ENCODE measurements around the gene FHIT.

Gene FHIT

DNA sequence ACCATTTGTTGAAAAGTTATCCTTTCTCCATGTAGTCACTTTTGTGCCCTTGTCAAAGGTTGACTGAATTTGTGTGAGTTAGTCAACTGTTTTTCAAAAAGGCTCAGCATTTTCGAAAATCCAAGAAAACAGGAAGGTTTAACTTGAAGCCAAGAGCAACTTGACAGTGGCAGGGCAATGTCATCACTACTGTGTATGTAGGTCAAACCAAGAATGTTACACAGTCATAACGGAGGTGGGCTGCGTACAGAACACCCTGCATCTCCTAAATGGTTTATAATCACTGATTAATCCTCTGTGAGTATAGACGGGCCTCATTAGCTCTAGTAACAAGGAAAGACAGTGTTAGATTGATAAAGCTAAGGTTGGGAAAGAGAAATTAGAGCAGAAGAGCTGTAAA lies 1064.9 kb downstream of the FHIT start:
- Histone ChIP-seq H3K4me1 (no peaks in the 10 kb centered on the region), H3K9me3 (ENCODE audit: control insufficient read depth, low read length) (no peaks in the 10 kb centered on the region), H3K4me2 (ENCODE audit: low read length) (no peak overlapping the region), H3K36me3 (ENCODE audit: control insufficient read depth, insufficient read depth, low read length) (no peaks in the 10 kb centered on the region), H3K4me3 (ENCODE audit: low read depth, low read length) (no peak overlapping the region), H3K27ac (no peak overlapping the region), H3K79me2 (no peaks in the 10 kb centered on the region), H3K27me3 (ENCODE audit: control insufficient read depth, insufficient read depth, low read length) (no peaks in the 10 kb centered on the region), H2AFZ (no peak overlapping the region), H3K9ac (no peak overlapping the region)
- TF ChIP-seq, protein P1, sequence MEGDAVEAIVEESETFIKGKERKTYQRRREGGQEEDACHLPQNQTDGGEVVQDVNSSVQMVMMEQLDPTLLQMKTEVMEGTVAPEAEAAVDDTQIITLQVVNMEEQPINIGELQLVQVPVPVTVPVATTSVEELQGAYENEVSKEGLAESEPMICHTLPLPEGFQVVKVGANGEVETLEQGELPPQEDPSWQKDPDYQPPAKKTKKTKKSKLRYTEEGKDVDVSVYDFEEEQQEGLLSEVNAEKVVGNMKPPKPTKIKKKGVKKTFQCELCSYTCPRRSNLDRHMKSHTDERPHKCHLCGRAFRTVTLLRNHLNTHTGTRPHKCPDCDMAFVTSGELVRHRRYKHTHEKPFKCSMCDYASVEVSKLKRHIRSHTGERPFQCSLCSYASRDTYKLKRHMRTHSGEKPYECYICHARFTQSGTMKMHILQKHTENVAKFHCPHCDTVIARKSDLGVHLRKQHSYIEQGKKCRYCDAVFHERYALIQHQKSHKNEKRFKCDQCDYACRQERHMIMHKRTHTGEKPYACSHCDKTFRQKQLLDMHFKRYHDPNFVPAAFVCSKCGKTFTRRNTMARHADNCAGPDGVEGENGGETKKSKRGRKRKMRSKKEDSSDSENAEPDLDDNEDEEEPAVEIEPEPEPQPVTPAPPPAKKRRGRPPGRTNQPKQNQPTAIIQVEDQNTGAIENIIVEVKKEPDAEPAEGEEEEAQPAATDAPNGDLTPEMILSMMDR (IDR thresholded peaks at IDR 0.05): no peak

DNA sequence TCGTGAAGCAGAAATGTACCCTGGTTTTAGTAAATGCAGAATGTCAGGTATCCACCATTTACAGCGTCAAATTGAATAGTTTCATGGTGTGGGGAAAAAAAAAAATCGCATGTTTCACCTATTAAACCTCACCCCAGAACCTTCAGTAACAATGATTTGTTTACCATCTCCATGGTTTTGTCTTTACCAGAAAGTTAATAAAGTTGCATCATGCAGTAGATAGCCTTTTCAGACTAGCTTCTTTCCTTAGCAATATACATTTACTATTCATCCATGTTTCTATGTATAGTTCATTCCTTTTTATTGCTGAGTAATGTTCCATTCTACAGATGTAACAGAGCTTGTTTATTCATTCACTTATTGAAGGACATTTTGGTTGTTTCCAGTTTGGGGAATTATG lies 1066.1 kb downstream of the FHIT start:
- H3K36me3 ChIP-seq (ENCODE audit: control insufficient read depth, insufficient read depth, low read length): no peaks in the 10 kb centered on the region
- H3K9ac ChIP-seq: no peak overlapping the region
- no peak overlapping the region for H2AFZ ChIP-seq
- H3K4me2 ChIP-seq (ENCODE audit: low read length): no peak overlapping the region
- H3K27ac ChIP-seq: no peak overlapping the region
- no peaks in the 10 kb centered on the region for H3K79me2 ChIP-seq
- no peak overlapping the region for H3K4me3 ChIP-seq (ENCODE audit: low read depth, low read length)
- H3K27me3 ChIP-seq (ENCODE audit: control insufficient read depth, insufficient read depth, low read length): no peaks in the 10 kb centered on the region
- TF ChIP-seq, protein P1 (IDR thresholded peaks at IDR 0.05): no peak
- no peaks in the 10 kb centered on the region for H3K4me1 ChIP-seq
- H3K9me3 ChIP-seq (ENCODE audit: control insufficient read depth, low read length): no peaks in the 10 kb centered on the region

DNA sequence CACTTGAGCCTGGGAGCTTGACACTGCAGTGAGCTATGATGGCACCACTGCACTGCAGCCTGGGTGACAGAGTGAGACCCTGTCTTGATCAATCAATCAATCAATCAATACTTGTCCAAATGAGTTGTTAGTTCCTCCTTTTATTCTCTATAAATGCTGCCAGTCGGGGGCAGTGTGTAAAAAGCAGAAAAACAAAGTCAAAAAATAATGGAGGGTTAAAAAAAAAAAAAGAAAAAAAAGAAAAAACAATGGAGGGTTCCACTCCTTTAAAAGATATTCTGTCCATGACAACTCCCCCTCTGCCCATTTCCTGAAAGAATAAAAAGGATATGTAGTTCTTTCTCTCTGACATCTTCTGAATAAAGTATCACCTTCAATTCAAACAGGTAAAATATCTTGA lies 1068.6 kb downstream of the FHIT start:
- H3K36me3 ChIP-seq (ENCODE audit: control insufficient read depth, insufficient read depth, low read length): no peaks in the 10 kb centered on the region
- no peaks in the 10 kb centered on the region for H3K9me3 ChIP-seq (ENCODE audit: control insufficient read depth, low read length)
- H2AFZ ChIP-seq: no peak overlapping the region
- no peak overlapping the region for H3K4me2 ChIP-seq (ENCODE audit: low read length)
- H3K27ac ChIP-seq: no peak overlapping the region
- no peak overlapping the region for H3K9ac ChIP-seq
- H3K79me2 ChIP-seq: no peaks in the 10 kb centered on the region
- H3K4me1 ChIP-seq: no peaks in the 10 kb centered on the region
- TF ChIP-seq, protein P1 (IDR thresholded peaks at IDR 0.05): no peak
- no peak overlapping the region for H3K4me3 ChIP-seq (ENCODE audit: low read depth, low read length)
- no peaks in the 10 kb centered on the region for H3K27me3 ChIP-seq (ENCODE audit: control insufficient read depth, insufficient read depth, low read length)

DNA sequence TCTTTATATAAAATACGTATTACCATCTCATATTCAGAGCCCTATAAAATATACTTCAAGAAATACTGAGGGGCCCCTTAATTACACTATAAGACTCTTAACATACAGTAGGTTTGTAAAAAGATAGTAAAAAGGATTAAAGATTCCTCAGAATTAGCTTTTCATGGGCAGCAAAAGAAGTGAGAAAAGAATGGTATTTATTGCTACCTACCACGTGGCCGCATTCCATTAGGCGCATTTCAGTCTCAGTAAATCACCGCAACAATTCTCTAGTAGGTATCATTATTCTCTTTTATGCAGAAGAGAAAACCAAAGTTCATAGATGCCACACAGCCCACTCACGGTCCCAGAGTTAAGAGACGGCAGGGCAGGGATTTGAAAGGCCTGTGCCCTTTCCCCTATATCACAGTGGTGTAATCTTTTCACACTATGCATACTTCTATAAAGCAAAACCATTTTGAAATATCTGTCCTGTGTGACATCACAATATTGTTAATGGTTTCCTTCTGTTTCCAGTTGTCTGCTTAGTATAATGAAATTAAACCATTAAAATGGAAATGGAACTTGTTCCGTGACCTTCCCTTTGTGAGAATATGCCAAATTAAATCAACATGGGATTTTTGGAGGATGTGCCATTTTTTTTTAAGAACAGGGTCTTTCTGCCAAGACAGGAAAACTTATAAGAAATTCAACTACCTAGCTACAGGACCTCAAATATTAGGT lies 1072.2 kb downstream of the FHIT start:
- H3K4me2 ChIP-seq (ENCODE audit: low read length): no peak overlapping the region

More for the DNA sequence above, 1072.2 kb downstream of the FHIT start:
- H3K9ac ChIP-seq: no peak overlapping the region
- TF ChIP-seq, protein P1 (IDR thresholded peaks at IDR 0.05): no peak
- no peaks in the 10 kb centered on the region for H3K79me2 ChIP-seq
- H3K27ac ChIP-seq: no peak overlapping the region
- no peaks in the 10 kb centered on the region for H3K4me1 ChIP-seq
- H3K36me3 ChIP-seq (ENCODE audit: control insufficient read depth, insufficient read depth, low read length): no peaks in the 10 kb centered on the region
- H2AFZ ChIP-seq: no peak overlapping the region
- H3K4me3 ChIP-seq (ENCODE audit: low read depth, low read length): no peak overlapping the region
- H3K9me3 ChIP-seq (ENCODE audit: control insufficient read depth, low read length): no peaks in the 10 kb centered on the region
- H3K27me3 ChIP-seq (ENCODE audit: control insufficient read depth, insufficient read depth, low read length): no peaks in the 10 kb centered on the region
